Neural progenitor cell (in vitro differentiated cells): Measurements from ENCODE around the gene MGRN1. TPM values are rescaled to one million over a fixed set of nuclear protein-coding genes. Genes with fewer than 3 reads are reported as not detected.

Experiments used
- DNase-seq: peaks from one replicate; pipeline ENCODE4 v3.0.0-alpha.2; 2016; ENCODE audit warnings: low spot score
- H2AFZ ChIP-seq: fragments of 200-600 bp; sonication (generic); replicated peaks from 2 replicates; pipeline ENCODE4 v1.6.1; 2016; ENCODE audit warnings: antibody characterized with exemption
- H3F3A ChIP-seq: fragments of 200-600 bp; sonication (generic); 2 replicates; pipeline ENCODE4 v1.6.1; 2016; ENCODE audit warnings: antibody characterized with exemption, low read depth
- H3K27ac ChIP-seq: fragments of 200-600 bp; sonication (generic); 2 replicates; pipeline ENCODE4 v1.5.1; 2016; ENCODE audit warnings: mild to moderate bottlenecking
- H3K27me3 ChIP-seq: fragments of 200-600 bp; sonication (generic); 2 replicates; pipeline ENCODE4 v1.6.1; 2016; ENCODE audit warnings: mild to moderate bottlenecking, moderate library complexity
- H3K36me3 ChIP-seq: fragments of 200-600 bp; sonication (generic); 2 replicates; pipeline ENCODE4 v1.5.1; 2016
- H3K4me1 ChIP-seq: fragments of 200-600 bp; sonication (generic); 2 replicates; pipeline ENCODE4 v1.6.1; 2016; ENCODE audit warnings: mixed run types
- H3K4me2 ChIP-seq: fragments of 200-600 bp; sonication (generic); 2 replicates; pipeline ENCODE4 v1.6.1; 2016
- H3K4me3 ChIP-seq: fragments of 200-600 bp; sonication (generic); 2 replicates; pipeline ENCODE4 v1.5.1; 2016
- H3K79me2 ChIP-seq: fragments of 200-600 bp; sonication (generic); 2 replicates; pipeline ENCODE4 v1.6.1; 2016; ENCODE audit warnings: low read depth
- H3K9ac ChIP-seq: fragments of 200-600 bp; sonication (generic); 2 replicates; pipeline ENCODE4 v1.6.1; 2016
- H3K9me3 ChIP-seq: fragments of 200-600 bp; sonication (generic); 2 replicates; pipeline ENCODE4 v1.5.1; 2016; ENCODE audit warnings: low read depth
- H4K20me1 ChIP-seq: fragments of 200-600 bp; sonication (generic); 2 replicates; pipeline ENCODE4 v1.6.1; 2016; ENCODE audit warnings: low read depth
- H3K27ac Mint-ChIP-seq: 3 replicates; pipeline ENCODE4 v1.8.0; 2021; ENCODE audit warnings: mixed read lengths
- H3K27me3 Mint-ChIP-seq: 2 replicates; pipeline ENCODE4 v1.8.0; 2022; ENCODE audit warnings: low read depth, mild to moderate bottlenecking, inconsistent platforms, moderate library complexity, mixed read lengths; ENCODE audit not compliant: insufficient read depth
- H3K36me3 Mint-ChIP-seq: 3 replicates; pipeline ENCODE4 v1.8.0; 2021; ENCODE audit warnings: mixed read lengths
- H3K4me1 Mint-ChIP-seq: 3 replicates; pipeline ENCODE4 v1.8.0; 2021; ENCODE audit warnings: mixed read lengths
- H3K4me3 Mint-ChIP-seq: 3 replicates; pipeline ENCODE4 v1.8.0; 2021; ENCODE audit warnings: mild to moderate bottlenecking, moderate library complexity, mixed read lengths
- H3K9me3 Mint-ChIP-seq: 3 replicates; pipeline ENCODE4 v1.8.0; 2020; ENCODE audit warnings: mixed read lengths
- CTCF ChIP-seq: fragments of 200-600 bp; sonication (generic); IDR thresholded peaks from 2 replicates; pipeline ENCODE4 v1.5.1; 2017; ENCODE audit warnings: antibody characterized with exemption, mild to moderate bottlenecking
- EZH2 ChIP-seq: fragments of 200-600 bp; sonication (generic); IDR thresholded peaks from 2 replicates; pipeline ENCODE4 v1.6.1; 2017; ENCODE audit warnings: antibody characterized with exemption, mild to moderate bottlenecking, moderate library complexity
- EZH2phosphoT487 ChIP-seq: fragments of 200-600 bp; sonication (generic); IDR thresholded peaks from 2 replicates; pipeline ENCODE4 v1.6.1; 2017; ENCODE audit warnings: antibody characterized with exemption
- total RNA-seq: library from RNA; depleted of rRNA; stranded (reverse); fragments of >200 nt; gene quantifications from 2 replicates; pipeline ENCODE4 v1.2.3, GENCODE V29; 2015; ENCODE audit warnings: low replicate concordance

The MGRN1 gene
- total RNA-seq, 1 donor from 2014 or later = 17.5 TPM

- H3K4me1 ChIP-seq = peaks cover 12% of the 10 kb centered on the region
- no peaks in the 10 kb centered on the region for H3K36me3 ChIP-seq
- Mint-ChIP-seq H3K36me3 (peaks cover 4% of the 10 kb centered on the region), H3K9me3 (no peaks in the 10 kb centered on the region), H3K27ac (no peak overlapping the region), H3K4me1 (peaks cover 14% of the 10 kb centered on the region), H3K4me3 (peak overlapping the region; percentile 95), H3K27me3 (peaks cover 3% of the 10 kb centered on the region)
- TF ChIP-seq CTCF = no peak
- no peak for TF ChIP-seq EZH2
- no peak for TF ChIP-seq EZH2phosphoT487
- peak overlapping the region; percentile 67 for H2AFZ ChIP-seq
- peak overlapping the region; percentile 55 for H3K9ac ChIP-seq
- H3K4me3 ChIP-seq = peak overlapping the region; percentile 75
- peak overlapping the region; percentile 91 for H3K4me2 ChIP-seq
- H4K20me1 ChIP-seq = no peaks in the 10 kb centered on the region
- no peaks in the 10 kb centered on the region for H3K9me3 ChIP-seq
- H3K27ac ChIP-seq = peak overlapping the region; percentile 47
- peaks cover 27% of the 10 kb centered on the region for H3F3A ChIP-seq
- H3K27me3 ChIP-seq = no peaks in the 10 kb centered on the region
- no peak for DNase-seq
- peaks cover 37% of the 10 kb centered on the region for H3K79me2 ChIP-seq
Measured at GRCh38 chr16:4733747-4734062, 109.1 kb downstream of the MGRN1 start.

DNA sequence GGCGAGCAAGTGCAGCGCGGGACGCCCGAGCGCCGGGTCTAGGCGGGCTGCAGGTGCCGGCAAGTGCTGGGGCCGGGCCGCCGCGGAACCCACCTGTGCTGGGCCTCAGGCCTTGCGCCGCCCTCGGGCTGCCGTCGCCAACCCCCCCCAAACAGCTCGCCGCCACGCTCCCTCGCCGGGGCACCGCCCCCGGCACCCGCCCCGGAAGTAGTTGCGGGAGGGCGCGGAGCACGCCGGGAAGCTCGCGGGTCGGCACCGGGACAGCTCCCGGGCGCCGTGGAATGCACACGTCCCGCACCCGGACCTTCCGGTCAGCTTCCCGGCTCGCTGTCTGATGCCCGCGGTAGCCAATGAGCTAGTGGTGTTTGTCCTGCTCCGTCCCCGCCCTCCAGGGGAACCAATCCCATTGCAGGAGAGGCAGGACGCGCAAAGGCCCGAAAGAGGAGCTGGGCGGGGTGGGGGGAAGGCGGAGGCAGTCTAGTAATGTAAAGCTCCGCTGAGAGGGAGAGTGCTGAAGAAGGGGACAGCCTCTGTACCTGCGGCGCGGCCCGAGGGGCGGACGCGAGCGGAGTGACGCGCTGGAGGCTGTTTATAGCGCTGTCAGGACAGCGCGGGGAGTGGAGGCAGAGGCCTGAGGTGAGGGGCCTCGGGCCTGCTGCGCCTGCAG, 109.6 kb downstream of the MGRN1 start, which contains the start of the genes ANKS3 and DNAAF8:
ANKS3 (minus strand) TSS at position 209 of the 667 bp plus-strand sequence. CDS start 4,122 bp downstream, outside the sequence.
DNAAF8 (plus strand) TSS at position 475 of the 667 bp plus-strand sequence. CDS start 1,978 bp downstream, outside the sequence.
- Histone ChIP-seq H3K27me3 (no peaks in the 10 kb centered on the region), H3K9me3 (no peaks in the 10 kb centered on the region), H3K79me2 (peaks cover 37% of the 10 kb centered on the region), H4K20me1 (no peaks in the 10 kb centered on the region), H3K36me3 (no peaks in the 10 kb centered on the region), H3K4me3 (peak within 1 kb of the TSS; percentile 75), H3F3A (peaks cover 27% of the 10 kb centered on the region), H3K9ac (peak within 1 kb of the TSS; percentile 55), H2AFZ (peak within 1 kb of the TSS; percentile 98), H3K27ac (peak within 1 kb of the TSS; percentile 55), H3K4me2 (peak within 1 kb of the TSS; percentile 91), H3K4me1 (peaks cover 12% of the 10 kb centered on the region)
- Mint-ChIP-seq H3K4me3 (peak within 1 kb of the TSS; percentile 95), H3K27me3 (peaks cover 3% of the 10 kb centered on the region), H3K36me3 (peaks cover 4% of the 10 kb centered on the region), H3K4me1 (peaks cover 14% of the 10 kb centered on the region), H3K9me3 (no peaks in the 10 kb centered on the region), H3K27ac (peak within 1 kb of the TSS; percentile 63)
- DNase-seq = peak; percentile 98
- TF ChIP-seq CTCF (no peak), EZH2 (peak; percentile 45), EZH2phosphoT487 (no peak)

DNA sequence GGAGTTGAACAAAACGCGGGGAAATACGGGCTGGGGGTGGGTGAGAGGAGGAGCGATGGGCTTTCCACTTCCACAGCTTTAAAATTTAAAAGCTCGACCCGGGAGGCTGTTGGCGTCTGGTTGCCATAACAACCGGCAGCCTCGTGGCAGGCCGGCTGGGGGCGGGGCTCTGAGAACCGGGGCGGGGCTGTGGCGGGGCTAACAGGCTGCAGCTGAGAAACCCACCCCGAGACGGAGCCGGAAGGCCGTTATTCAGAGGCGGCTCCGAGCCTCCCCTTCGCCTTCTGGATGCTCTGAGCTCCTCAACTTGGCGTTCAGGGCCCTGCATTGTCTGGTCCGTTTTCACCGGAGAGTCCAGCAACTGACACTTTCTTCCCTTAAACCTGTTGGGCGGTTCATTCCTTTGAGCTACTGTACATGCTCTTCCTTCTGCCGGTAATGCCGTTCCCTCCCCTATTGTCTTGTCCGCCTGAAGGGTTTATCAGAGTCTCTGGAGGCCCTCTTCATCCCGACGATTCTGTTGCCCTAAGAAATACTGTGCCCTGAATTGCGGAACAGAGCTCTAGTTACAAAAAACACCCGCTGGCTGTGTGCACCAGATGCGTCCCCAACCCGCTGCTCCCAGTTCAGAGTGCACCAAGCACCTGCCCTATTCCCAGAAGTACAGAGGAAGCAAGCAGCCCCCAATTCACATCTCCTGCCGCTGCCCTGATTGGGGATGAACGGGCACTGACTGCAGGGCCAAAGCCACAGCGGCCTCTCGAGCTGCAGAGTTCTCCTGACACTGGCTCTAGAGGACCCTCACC, 110.3 kb downstream of the MGRN1 start:
- peaks cover 3% of the 10 kb centered on the region for H3K27me3 Mint-ChIP-seq
- Histone ChIP-seq H3K4me1 (peaks cover 12% of the 10 kb centered on the region), H3K4me3 (peak overlapping the region; percentile 75), H2AFZ (peak overlapping the region; percentile 98), H3K79me2 (peaks cover 37% of the 10 kb centered on the region), H3K4me2 (peak overlapping the region; percentile 91), H3K27me3 (no peaks in the 10 kb centered on the region), H4K20me1 (no peaks in the 10 kb centered on the region), H3F3A (peaks cover 27% of the 10 kb centered on the region), H3K9ac (no peak overlapping the region), H3K9me3 (no peaks in the 10 kb centered on the region), H3K36me3 (no peaks in the 10 kb centered on the region), H3K27ac (peak overlapping the region; percentile 55)
- peak overlapping the region; percentile 63 for H3K27ac Mint-ChIP-seq
- TF ChIP-seq CTCF = no peak
- TF ChIP-seq EZH2 = no peak
- TF ChIP-seq EZH2phosphoT487 = no peak
- H3K4me3 Mint-ChIP-seq = peak overlapping the region; percentile 95
- no peaks in the 10 kb centered on the region for H3K9me3 Mint-ChIP-seq
- peaks cover 14% of the 10 kb centered on the region for H3K4me1 Mint-ChIP-seq
- peaks cover 4% of the 10 kb centered on the region for H3K36me3 Mint-ChIP-seq
- DNase-seq = peak; percentile 96
